ENCODE measurements around the gene ARHGAP26. TPM values are rescaled to one million over a fixed set of nuclear protein-coding genes. Genes with fewer than 3 reads are reported as not detected.
A peak's percentile ranks its signal among the peaks of the same experiment; 100 is the strongest.

Gene ARHGAP26
- polyA plus RNA-seq, 1 donor (not counting 4 experiments of a cell fraction or from before 2014, with no cell fraction given): 3.9 TPM

DNA sequence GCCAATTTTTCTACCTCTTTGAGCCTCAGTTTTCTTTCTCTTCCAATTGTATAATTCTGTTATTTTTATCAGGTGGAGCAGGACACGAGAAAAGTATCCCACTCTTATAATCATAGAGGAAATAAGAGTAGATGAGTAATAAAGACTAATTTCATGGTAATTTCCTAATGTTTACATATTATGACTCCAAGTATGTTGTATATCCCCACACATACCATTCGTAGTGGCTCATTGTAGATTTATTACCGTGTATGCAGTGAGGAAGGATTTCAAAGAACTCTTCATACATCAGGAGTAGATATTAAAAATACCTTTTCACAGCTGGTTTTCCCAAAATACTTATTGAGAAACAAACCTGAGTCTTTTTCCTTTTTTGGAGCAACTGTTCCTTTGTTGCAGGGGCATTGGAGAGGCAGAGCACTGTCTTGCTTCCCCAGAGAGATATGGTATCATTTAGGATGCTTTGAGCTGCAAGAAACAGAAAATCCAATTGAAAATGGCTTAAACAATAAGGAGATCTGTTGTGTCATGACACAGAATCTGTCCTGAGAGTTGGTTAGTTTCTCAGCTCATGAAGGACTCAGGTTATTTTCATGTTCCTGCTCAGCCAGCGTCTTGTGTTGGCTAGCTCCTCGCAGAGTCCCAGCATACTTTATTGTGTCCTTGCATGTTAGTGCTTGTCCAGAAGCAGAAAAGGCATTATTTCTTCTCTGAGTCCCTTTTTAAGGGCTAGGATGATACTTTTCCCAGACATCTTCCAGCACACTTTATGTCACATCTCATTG is 291.2 kb downstream of the ARHGAP26 start:
- dilution Hi-C loops (cut with MboI; ENCODE audit: extremely low pct_ligation_motif_present, low sequenced_read_pairs): no loop called here
- Histone ChIP-seq H3K4me3 (ENCODE audit: control insufficient read depth in 2 of 3, extremely low read depth in 1 of 3, insufficient read depth in 2 of 3, low read depth in 1 of 3, low read length in 3 of 3) (peak overlapping the region in 2 of 3 experiments; percentile 58 to 59), H3K9me3 (ENCODE audit: control insufficient read depth, low read depth, low read length) (no peaks in the 10 kb centered on the region), H3K27me3 (ENCODE audit: control insufficient read depth, extremely low read depth, insufficient read depth, low read length) (no peaks in the 10 kb centered on the region), H3K79me2 (ENCODE audit: control insufficient read depth, insufficient read depth, low read length) (no peaks in the 10 kb centered on the region), H3K4me1 (ENCODE audit: control insufficient read depth, extremely low read depth, insufficient read depth, low read length) (peaks cover 59% of the 10 kb centered on the region), H3K4me2 (ENCODE audit: control insufficient read depth, extremely low read depth, insufficient read depth, low read depth, low read length) (peak overlapping the region; percentile 85), H2AFZ (ENCODE audit: control insufficient read depth, low read length) (no peak overlapping the region), H4K20me1 (ENCODE audit: control insufficient read depth, extremely low read depth, insufficient read depth, low read length) (no peaks in the 10 kb centered on the region), H3K36me3 (ENCODE audit: control insufficient read depth in 2 of 2, extremely low read depth in 1 of 2, insufficient read depth in 2 of 2, low read length in 2 of 2) (peaks cover 0 to 1% of the 10 kb centered on the region in 2 experiments), H3K9me1 (ENCODE audit: control insufficient read depth, extremely low read depth, insufficient read depth, low read length) (no peaks in the 10 kb centered on the region), H3K27ac (ENCODE audit: control insufficient read depth, insufficient read depth, low read length) (peak overlapping the region; percentile 91), H3K9ac (ENCODE audit: control insufficient read depth, extremely low read depth, insufficient read depth, low read length) (peak overlapping the region; percentile 66)
- TF ChIP-seq, protein P1, sequence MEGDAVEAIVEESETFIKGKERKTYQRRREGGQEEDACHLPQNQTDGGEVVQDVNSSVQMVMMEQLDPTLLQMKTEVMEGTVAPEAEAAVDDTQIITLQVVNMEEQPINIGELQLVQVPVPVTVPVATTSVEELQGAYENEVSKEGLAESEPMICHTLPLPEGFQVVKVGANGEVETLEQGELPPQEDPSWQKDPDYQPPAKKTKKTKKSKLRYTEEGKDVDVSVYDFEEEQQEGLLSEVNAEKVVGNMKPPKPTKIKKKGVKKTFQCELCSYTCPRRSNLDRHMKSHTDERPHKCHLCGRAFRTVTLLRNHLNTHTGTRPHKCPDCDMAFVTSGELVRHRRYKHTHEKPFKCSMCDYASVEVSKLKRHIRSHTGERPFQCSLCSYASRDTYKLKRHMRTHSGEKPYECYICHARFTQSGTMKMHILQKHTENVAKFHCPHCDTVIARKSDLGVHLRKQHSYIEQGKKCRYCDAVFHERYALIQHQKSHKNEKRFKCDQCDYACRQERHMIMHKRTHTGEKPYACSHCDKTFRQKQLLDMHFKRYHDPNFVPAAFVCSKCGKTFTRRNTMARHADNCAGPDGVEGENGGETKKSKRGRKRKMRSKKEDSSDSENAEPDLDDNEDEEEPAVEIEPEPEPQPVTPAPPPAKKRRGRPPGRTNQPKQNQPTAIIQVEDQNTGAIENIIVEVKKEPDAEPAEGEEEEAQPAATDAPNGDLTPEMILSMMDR (optimal IDR thresholded peaks at IDR 0.05 in 1 of 3, IDR thresholded peaks at IDR 0.05 in 1 of 3, conservative IDR thresholded peaks at IDR 0.05 in 1 of 3; ENCODE audit: extremely low read depth in 1 of 3, insufficient read depth in 2 of 3, low read length in 3 of 3): no peak
- DNase-seq (ENCODE audit: low read depth, low spot score): peak; percentile 52
- FAIRE-seq: peak; percentile 92

DNA sequence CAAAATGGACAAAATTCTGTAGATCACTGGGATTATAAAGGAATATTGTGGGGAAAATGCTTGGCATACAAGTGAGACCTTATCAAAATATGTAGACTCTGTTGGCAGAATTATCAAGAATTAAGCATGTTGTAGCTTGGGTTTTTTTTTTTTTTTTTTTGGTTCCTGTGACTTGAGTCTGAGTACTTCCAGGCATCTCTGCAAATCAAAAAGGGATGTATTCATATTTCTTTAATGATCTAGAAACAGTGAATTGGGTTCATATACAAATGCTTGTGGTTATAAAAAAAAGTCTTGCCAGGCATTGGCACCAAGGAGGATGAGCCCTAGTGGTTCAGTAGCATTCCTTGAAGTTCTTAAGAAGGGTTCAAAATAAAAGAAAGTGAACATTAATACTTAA is 292.2 kb downstream of the ARHGAP26 start:
- no peak for DNase-seq (ENCODE audit: low read depth, low spot score)
- H3K4me2 ChIP-seq (ENCODE audit: control insufficient read depth, extremely low read depth, insufficient read depth, low read depth, low read length): no peak overlapping the region
- TF ChIP-seq, protein P1 (optimal IDR thresholded peaks at IDR 0.05 in 1 of 3, IDR thresholded peaks at IDR 0.05 in 1 of 3, conservative IDR thresholded peaks at IDR 0.05 in 1 of 3; ENCODE audit: extremely low read depth in 1 of 3, insufficient read depth in 2 of 3, low read length in 3 of 3): no peak
- no peak for TF ChIP-seq EZH2 (IDR thresholded peaks at IDR 0.05; ENCODE audit: low read length)
- H3K4me3 ChIP-seq (ENCODE audit: control insufficient read depth in 2 of 3, extremely low read depth in 1 of 3, insufficient read depth in 2 of 3, low read depth in 1 of 3, low read length in 3 of 3): no peak overlapping the region
- H3K27ac ChIP-seq (ENCODE audit: control insufficient read depth, insufficient read depth, low read length): peak overlapping the region; percentile 91
- H3K9me1 ChIP-seq (ENCODE audit: control insufficient read depth, extremely low read depth, insufficient read depth, low read length): no peaks in the 10 kb centered on the region
- no peaks in the 10 kb centered on the region for H3K9me3 ChIP-seq (ENCODE audit: control insufficient read depth, low read depth, low read length)
- no peaks in the 10 kb centered on the region for H3K79me2 ChIP-seq (ENCODE audit: control insufficient read depth, insufficient read depth, low read length)
- FAIRE-seq: no peak
- H3K9ac ChIP-seq (ENCODE audit: control insufficient read depth, extremely low read depth, insufficient read depth, low read length): no peak overlapping the region
- H3K4me1 ChIP-seq (ENCODE audit: control insufficient read depth, extremely low read depth, insufficient read depth, low read length): peaks cover 59% of the 10 kb centered on the region
- dilution Hi-C loops (cut with MboI; ENCODE audit: extremely low pct_ligation_motif_present, low sequenced_read_pairs): no loop called here
- no peaks in the 10 kb centered on the region for H3K36me3 ChIP-seq (ENCODE audit: control insufficient read depth in 2 of 2, extremely low read depth in 1 of 2, insufficient read depth in 2 of 2, low read length in 2 of 2)
- H4K20me1 ChIP-seq (ENCODE audit: control insufficient read depth, extremely low read depth, insufficient read depth, low read length): no peaks in the 10 kb centered on the region
- H3K27me3 ChIP-seq (ENCODE audit: control insufficient read depth, extremely low read depth, insufficient read depth, low read length): no peaks in the 10 kb centered on the region
- no peak overlapping the region for H2AFZ ChIP-seq (ENCODE audit: control insufficient read depth, low read length)

All from keratinocyte (primary cell).